ENCODE results near the gene RNASE12.

RNASE12 gene

GRCh38 chr14:20580242-20580641 lies 10.9 kb downstream of the RNASE12 start:
- TF ChIP-seq FOXM1 (IDR thresholded peaks at IDR 0.05; ENCODE audit: borderline replicate concordance, low read depth) (no peak), REST (IDR thresholded peaks at IDR 0.05; ENCODE audit: low read depth) (no peak), TAF1 (IDR thresholded peaks at IDR 0.05; ENCODE audit: low read depth) (no peak), RAD21 (IDR thresholded peaks at IDR 0.05; ENCODE audit: low read depth) (no peak), EP300 (IDR thresholded peaks at IDR 0.05; ENCODE audit: borderline replicate concordance) (no peak), MAX (IDR thresholded peaks at IDR 0.05) (no peak), CREB1 (IDR thresholded peaks at IDR 0.05; ENCODE audit: low read depth) (no peak), USF1 (IDR thresholded peaks at IDR 0.05) (no peak), TCF12 (IDR thresholded peaks at IDR 0.05; ENCODE audit: low read depth) (no peak), EGR1 (IDR thresholded peaks at IDR 0.05) (no peak), NFIC (IDR thresholded peaks at IDR 0.05) (no peak), YY1 (IDR thresholded peaks at IDR 0.05; ENCODE audit: low read depth) (no peak), ZBTB7A (IDR thresholded peaks at IDR 0.05; ENCODE audit: low read depth) (no peak), CEBPB (IDR thresholded peaks at IDR 0.05) (no peak), TEAD4 (IDR thresholded peaks at IDR 0.05) (no peak)

GRCh38 chr14:20578784-20579502 lies 12.2 kb downstream of the RNASE12 start:
- TF ChIP-seq MAX (IDR thresholded peaks at IDR 0.05) (no peak), ZBTB7A (IDR thresholded peaks at IDR 0.05; ENCODE audit: low read depth) (no peak), REST (IDR thresholded peaks at IDR 0.05; ENCODE audit: low read depth) (no peak), EGR1 (IDR thresholded peaks at IDR 0.05) (no peak), RAD21 (IDR thresholded peaks at IDR 0.05; ENCODE audit: low read depth) (no peak), FOXM1 (IDR thresholded peaks at IDR 0.05; ENCODE audit: borderline replicate concordance, low read depth) (no peak), YY1 (IDR thresholded peaks at IDR 0.05; ENCODE audit: low read depth) (no peak), EP300 (IDR thresholded peaks at IDR 0.05; ENCODE audit: borderline replicate concordance) (no peak), CREB1 (IDR thresholded peaks at IDR 0.05; ENCODE audit: low read depth) (no peak), NFIC (IDR thresholded peaks at IDR 0.05) (no peak), CEBPB (IDR thresholded peaks at IDR 0.05) (no peak), TCF12 (IDR thresholded peaks at IDR 0.05; ENCODE audit: low read depth) (no peak), TAF1 (IDR thresholded peaks at IDR 0.05; ENCODE audit: low read depth) (no peak), TEAD4 (IDR thresholded peaks at IDR 0.05) (no peak), USF1 (IDR thresholded peaks at IDR 0.05) (no peak)

- TF ChIP-seq EP300 (IDR thresholded peaks at IDR 0.05; ENCODE audit: borderline replicate concordance), result no peak
- TF ChIP-seq TEAD4 (IDR thresholded peaks at IDR 0.05), result no peak
- TF ChIP-seq RAD21 (IDR thresholded peaks at IDR 0.05; ENCODE audit: low read depth), result no peak
- TF ChIP-seq TAF1 (IDR thresholded peaks at IDR 0.05; ENCODE audit: low read depth), result no peak
- TF ChIP-seq REST (IDR thresholded peaks at IDR 0.05; ENCODE audit: low read depth), result no peak
- TF ChIP-seq CREB1 (IDR thresholded peaks at IDR 0.05; ENCODE audit: low read depth), result no peak
- no peak for TF ChIP-seq YY1 (IDR thresholded peaks at IDR 0.05; ENCODE audit: low read depth)
- TF ChIP-seq EGR1 (IDR thresholded peaks at IDR 0.05), result no peak
- TF ChIP-seq TCF12 (IDR thresholded peaks at IDR 0.05; ENCODE audit: low read depth), result no peak
- TF ChIP-seq NFIC (IDR thresholded peaks at IDR 0.05), result no peak
- no peak for TF ChIP-seq CEBPB (IDR thresholded peaks at IDR 0.05)
- no peak for TF ChIP-seq FOXM1 (IDR thresholded peaks at IDR 0.05; ENCODE audit: borderline replicate concordance, low read depth)
- no peak for TF ChIP-seq MAX (IDR thresholded peaks at IDR 0.05)
- no peak for TF ChIP-seq USF1 (IDR thresholded peaks at IDR 0.05)
- no peak for TF ChIP-seq ZBTB7A (IDR thresholded peaks at IDR 0.05; ENCODE audit: low read depth)
Measured at GRCh38 chr14:20578325-20578724, 12.9 kb downstream of the RNASE12 start.

All from Ishikawa (cell line).